HG02678 (cell line): ENCODE data around the gene TAF1C.
"Not testable (repeated sequence)": the region's sequence is repeated elsewhere in the genome, so short reads cannot be mapped to it uniquely, and the experiment has no call there.

Source experiments
- ATAC-seq: cut with Tn5 transposase; IDR thresholded peaks from one replicate; pipeline ENCODE4 v1.9.1; 2021; ENCODE audit warnings: mild to moderate bottlenecking, moderate library complexity; ENCODE audit not compliant: unreplicated experiment

The TAF1C gene

DNA sequence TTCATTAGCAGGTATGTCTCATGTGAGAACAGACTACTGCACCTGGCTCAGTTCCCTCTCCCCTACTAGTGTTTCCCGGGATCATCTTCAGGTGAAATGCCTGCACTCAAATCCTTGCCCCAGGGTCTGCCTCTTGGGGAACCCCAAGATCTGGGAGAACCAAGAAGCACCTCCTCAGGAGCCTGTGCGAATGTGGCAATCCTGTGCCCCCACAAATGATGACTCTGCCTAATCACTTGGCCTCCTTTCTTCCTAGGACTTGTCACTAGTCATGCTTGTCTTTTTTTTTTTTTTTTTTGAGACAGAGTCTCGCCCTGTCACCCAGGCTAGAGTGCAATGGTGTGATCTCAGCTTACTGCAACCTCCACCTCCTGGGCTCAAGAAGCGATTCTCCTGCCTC, 25.8 kb upstream of the TAF1C start:
- no peak for ATAC-seq

DNA sequence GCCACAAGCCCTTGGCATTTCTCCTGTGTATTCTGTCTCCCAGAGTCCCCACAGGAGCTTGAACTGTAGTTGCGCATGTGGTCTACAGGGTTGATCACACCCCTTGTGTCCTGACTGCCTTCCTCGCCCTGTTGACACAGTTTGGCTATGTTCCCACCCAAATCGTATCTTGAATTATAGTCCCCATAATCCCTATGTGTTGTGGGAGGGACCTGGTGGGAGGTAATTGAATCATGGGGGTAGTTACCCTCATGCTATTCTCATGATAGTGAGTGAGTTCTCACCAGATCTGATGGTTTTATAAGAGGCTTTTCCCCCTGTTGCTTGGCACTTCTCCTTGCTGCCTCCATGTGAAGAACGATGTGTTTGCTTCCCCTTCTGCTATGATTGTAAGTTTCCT, 25.3 kb upstream of the TAF1C start:
- ATAC-seq, result no peak

DNA sequence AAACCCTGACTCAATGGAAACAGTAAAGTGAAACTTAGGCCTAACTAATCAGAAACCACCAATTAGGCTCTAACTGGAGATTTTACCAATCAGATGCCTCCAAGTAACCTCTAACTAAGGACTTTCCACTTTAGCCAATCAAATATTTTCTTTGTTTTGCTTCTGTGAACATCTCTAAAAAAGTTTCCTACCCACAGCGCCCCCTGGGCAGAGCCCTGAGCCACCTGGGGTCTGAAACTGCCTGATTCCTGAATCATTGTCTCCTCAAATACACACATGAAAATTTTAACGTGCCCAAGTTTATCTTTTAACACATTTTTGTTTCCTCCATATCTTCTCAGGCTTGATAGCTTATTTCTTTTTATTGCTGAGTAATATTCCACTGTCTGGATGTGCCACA, 23.1 kb upstream of the TAF1C start:
- ATAC-seq, result no peak

DNA sequence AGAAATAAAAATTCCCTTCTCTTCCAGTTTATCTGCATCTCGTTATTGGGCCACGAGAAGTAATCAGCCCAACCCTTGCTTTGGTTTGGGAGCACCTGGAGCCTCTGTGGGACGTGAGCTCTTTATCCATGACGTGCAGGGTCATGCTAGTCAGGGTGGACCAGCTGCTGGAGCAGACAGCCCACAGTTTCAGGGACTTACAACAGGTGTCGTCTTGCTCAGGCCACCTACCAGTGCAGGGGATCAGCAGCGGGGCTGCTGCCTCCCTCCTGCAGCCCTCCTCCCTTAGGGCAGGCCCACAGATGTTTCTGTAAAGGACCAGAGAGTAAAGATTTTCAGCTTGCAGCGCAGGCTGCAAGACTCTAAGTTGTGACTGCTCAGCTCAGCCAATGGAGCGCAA, 21.0 kb upstream of the TAF1C start:
- no peak for ATAC-seq

DNA sequence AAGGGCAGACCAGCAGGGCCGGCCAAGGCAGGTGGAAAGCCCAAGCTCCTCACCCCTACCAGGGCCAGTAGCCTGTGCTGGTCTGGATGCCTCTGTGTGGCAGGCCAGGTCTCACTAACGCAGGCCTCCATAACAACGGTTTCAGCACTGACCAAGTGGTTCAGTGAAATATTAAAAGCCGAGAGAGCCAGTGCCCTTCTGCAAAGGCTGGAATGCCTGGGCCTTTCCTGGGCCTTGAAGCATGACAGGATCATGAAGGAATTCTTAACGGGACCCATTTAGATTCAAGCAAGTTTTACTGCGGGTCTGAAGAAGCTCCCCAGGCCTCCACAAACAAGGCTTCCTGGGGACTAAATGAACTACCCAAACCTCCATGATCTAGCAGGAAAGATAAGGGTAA, 20.4 kb upstream of the TAF1C start:
- no peak for ATAC-seq

DNA sequence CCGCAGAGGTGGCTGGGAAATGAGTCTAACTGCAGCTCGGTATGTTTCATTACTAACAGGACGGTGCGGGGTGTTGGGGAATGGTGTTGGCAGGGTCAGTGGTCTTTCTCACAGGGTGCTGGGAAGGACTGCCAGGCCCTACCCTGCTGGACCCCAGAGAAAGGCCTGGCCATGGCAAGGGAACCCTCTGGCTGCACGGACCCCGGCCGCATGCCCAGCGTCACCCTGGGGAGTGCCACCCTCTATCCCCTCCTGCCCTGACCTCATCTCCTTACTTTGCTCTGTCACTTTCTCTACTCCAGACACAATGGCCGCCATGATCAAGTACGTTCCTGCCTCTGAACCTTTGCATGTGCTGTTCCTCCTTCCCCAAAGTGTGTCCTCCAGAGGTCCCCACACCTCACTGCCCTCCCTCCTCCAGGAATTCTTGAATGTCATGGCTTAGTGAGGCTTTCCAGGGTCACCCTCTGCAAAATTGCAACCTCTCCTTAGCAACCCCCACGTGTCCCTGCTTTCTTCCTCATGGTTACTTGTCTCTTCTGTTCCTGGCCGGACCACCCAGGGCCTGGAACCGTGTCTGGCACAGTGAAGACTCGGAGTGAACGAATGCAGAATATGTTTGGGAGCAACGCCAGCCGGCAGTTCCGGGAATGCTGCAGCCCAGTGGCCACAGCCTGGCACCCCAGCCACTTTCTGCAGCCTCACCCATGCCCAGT, 19.3 kb upstream of the TAF1C start:
- no peak for ATAC-seq

DNA sequence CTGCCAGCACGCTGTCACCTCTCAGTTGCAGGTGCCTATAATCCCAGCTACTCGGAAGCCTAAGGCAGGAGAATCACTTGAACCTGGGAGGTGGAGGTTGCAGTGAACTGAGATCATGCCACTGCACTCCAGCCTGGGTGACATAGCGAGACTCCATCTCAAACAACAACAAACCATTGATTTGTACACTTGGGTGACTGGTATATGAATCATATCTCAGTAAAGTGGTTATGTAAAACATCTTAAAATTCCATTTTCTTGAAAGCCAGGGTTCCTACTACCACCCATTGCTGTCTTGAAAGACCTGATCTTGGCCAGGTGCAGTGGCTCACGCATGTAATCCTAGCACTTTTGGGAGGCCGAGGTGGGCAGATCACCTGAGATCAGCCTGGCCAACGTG, 18.3 kb upstream of the TAF1C start:
- ATAC-seq, result not testable (repeated sequence)

DNA sequence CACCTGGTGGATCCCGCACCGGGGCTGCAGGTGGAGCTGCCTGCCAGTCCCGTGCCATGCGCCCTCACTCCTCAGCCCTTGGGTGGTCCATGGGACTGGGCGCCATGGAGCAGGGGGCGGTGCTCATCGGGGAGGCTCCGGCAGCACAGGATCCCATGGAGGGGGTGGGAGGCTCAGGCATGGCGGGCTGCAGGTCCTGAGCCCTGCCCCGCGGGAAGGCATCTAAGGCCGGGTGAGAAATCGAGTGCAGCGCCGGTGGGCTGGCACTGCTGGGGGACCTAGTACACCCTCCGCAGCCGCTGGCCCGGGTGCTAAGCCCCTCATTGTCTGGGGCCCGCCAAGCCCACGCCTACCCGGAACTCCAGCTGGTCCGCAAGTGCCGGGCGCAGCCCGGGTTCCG, 17.7 kb upstream of the TAF1C start:
- ATAC-seq, result not testable (repeated sequence)

DNA sequence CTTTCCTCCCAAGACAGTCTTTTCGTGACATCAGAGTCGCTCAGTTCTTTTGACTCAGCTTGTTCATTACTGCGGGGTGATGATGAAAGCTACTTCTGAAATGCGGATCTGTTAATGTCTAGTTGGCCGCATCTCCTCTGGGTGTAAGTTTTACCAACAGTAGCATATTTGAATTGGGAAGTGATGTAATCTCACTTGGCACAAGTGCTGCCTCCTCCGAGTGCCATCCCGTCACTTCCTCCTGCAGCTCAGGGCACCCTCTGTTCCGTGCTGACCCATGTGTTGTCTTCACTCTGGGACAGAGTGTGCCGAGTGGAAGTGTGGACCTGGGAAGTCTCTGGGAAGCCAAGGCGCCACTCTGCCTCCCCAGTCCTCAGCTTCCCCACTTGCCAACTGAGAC, 13.0 kb upstream of the TAF1C start:
- ATAC-seq, result no peak

DNA sequence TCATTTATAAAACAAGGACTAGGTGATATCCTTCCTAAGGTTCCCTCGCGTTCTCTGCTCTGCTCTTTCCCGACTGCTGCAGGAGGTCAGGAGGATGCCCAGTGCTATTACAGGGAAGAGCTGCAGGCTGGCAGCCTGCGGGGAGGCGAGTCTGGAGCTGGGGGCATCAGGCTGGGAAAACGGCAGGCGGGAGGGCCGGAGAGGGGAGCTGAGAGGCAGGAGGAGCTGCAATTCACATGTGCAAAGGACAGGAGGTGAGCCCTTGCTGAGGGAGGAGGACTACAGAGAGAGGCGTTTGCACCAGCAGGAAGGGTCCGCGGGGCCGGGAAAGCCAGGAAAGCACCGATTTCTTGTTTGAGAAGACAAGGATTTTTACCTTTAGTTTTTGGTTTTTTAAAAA, 12.2 kb upstream of the TAF1C start:
- no peak for ATAC-seq

DNA sequence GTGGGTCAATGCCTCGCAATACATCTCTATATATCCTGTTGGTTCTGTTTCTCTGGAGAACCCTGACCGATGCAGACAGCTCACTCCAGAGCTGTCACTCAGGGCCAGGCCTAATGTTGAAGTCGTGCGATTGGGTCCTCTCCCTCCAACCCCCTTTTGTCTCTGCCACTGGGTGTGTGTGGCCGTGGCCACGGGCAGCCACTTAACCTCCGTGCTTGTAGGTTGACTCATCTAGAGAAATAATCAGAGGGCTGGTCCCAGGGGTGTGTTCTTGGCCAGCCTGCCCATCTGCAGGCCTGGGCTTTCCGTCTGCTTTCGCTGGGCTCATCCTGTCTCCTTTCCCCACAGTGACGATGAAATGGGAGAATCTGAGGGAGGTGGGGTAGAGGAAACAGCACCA, 11.5 kb upstream of the TAF1C start:
- ATAC-seq, result no peak

DNA sequence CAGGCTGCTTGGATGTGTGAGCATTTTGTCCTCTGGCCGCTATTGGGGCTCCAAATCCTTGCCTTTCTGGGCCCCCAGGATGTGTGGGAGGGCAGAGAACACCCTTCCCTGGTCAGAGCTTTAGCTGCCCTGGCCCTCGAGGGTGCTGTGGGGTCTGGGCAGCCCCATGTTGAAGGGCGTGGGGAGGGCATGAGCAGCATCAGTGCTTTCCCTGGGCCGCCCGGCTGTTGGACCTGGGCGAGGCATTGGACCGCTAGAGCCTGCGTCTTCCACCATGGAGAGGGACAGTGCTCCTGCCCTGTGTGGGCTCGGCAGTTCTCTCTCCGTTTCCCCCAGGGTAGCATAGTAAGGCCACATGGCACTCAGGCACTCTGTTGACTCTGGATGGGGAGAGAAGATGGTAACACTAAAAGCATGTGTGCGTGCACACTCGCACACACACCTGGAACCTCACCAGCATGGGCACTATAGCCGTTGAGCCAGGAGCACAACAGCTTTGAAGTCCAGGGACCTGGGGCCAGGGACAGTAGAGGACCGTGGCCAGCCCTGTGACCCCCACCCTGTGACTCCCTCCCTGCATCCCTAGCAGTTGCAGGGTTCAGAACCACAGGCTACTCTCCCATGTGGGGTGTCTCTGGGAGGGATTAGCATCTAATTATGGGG, 10.7 kb upstream of the TAF1C start:
- no peak for ATAC-seq

DNA sequence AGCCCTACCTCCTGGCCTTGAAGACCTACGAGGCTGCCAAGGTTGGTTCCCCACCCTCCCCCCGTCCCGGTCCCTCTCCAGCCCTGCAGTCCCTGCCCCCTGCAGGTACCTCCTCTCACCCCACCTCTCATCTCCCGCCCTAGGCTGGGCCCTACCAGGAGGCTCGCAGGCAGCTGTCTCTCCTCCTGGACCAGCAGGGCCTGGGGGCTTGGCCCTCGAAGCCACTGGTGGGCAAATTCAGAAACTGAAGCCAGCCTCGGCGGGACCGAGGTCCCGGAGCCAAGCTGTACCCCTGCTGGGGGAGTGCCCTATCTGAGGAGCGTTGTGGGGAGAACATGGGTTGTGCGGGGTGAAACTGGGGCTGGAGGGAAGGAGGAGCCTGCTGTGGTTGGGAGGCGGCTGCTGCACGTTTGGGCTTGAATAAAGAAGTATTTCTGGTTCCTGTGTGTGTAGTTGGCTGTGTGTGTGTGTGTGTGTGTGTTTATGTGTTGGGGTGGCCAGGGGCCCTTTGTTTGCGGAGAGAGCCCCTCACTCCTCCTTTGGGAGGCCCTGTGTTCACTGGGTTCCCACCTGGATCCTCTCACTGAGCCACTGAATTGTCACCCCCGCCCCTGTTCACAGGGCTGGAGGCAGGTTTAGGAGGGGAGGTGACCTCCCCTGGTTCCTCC, 10.0 kb upstream of the TAF1C start:
- no peak for ATAC-seq

DNA sequence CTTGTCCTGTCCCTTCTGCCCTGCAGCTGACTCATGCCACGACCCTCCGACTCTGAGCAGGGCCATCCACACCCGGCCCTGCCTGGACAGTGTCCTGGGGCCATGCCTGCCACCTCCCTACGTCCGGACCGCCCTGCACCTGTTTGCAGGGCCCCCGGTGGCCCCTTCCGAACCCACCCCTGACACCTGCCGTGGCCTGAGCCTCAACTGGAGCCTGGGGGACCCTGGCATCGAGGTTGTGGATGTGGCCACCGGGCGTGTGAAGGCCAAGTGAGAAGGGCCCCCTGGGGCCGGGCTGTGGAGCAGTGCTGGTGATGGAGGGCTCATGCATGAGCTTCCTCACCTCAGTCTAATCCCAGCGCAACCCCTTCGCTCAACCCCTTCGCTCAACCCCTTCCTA, 9.2 kb upstream of the TAF1C start:
- no peak for ATAC-seq

DNA sequence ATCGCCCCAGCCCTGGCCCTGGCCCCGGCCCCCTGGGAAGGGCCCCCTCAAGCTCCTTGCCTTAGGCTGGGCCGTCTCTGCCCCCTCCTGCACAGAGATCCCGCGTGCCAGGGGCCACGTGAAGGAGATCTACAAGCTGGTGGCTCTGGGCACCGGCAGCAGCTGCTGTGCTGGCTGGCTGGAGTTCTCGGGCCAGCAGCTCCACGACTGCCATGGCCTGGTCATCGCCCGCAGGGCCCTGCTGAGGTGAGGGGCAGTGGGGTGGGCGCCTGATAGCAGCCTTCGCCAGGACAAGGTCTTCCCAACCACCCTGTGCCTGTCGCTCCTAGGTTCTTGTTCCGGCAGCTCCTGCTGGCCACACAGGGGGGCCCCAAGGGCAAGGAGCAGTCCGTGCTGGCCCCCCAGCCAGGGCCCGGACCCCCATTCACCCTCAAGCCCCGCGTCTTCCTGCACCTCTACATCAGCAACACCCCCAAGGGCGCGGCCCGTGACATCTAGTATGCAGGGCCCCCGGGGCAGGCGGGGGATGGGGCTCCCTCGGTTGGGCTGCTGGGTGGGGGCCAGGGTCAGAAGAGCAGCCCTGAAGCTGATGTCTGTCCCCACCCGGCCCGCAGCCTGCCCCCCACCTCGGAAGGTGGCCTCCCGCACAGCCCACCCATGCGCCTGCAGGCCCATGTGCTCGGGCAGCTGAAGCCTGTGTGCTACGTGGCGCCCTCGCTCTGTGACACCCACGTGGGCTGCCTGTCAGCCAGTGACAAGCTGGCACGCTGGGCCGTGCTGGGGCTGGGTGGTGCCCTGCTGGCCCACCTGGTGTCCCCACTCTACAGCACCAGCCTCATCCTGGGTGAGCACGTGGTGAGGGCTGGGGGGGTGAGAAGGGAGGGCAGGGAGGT, 8.6 kb upstream of the TAF1C start:
- no peak for ATAC-seq

DNA sequence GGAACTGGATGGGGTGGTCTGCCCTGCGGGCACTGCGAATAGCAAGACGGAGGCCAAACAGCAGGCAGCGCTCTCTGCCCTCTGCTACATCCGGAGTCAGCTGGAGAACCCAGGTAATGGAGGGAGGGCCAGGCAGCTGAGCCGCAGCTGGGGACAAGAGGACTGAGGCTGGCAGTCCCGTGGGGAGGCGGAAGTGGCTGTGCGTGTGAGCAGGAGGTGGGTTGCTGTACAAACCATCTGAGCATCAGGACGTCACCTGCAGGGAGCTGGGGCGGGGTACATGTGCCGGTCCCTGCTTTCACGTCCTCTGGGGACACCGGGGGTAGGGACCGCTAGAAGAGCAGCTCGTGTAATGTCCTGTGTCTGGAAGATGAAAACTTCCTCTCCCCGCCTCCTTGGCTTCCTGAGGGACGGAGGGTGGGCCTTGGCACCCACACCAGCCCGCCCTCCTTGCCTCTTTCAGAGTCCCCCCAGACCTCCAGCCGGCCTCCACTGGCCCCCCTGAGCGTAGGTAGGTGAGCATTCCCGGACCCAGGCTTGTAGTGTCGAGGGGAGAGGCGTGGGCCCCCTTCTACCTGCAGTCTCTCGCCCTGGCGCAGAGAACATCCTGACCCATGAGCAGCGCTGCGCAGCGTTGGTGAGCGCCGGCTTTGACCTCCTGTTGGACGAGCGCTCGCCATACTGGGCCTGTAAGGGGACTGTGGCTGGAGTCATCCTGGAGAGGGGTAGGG, 7.8 kb upstream of the TAF1C start:
- no peak for ATAC-seq

DNA sequence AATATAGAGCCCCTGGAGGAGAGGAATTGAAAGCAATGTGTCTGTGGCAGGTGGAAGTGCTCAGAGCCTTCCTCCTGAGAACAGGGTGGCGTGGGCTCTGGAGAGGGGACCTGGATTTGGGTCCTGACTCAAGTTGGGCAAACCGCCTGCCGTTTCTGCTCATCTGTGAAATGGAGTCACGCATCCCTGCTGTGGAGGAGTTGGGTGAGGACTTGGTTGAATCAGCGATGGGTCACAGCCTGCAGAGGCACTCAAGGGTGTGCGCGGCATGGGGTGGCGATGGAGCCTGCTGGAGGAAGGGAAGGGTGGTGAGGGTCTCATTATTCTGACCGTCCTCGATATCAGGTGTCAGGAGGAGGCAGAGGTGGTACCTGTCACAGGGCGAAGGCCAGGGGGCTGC, 7.2 kb upstream of the TAF1C start:
- ATAC-seq, result no peak

DNA sequence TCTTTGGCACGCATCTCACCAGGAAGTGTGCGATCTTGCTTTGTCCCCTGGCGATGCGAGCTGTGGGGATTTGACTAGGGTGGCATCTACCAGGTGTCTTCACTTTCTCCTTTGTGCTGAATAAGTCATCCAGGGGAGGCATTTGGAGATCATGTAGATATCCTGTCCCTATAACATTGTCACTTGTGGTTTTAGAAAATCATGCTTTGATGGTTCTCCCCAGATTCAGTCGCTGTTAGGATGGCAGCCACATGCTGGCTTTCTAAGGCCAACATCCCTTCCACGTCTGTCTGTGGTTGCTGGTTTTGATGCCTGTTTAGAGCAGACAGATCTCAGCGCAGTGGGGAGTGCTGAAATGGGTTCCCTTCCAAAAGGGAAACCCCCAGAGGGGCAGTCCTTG, 6.6 kb upstream of the TAF1C start:
- ATAC-seq, result no peak

DNA sequence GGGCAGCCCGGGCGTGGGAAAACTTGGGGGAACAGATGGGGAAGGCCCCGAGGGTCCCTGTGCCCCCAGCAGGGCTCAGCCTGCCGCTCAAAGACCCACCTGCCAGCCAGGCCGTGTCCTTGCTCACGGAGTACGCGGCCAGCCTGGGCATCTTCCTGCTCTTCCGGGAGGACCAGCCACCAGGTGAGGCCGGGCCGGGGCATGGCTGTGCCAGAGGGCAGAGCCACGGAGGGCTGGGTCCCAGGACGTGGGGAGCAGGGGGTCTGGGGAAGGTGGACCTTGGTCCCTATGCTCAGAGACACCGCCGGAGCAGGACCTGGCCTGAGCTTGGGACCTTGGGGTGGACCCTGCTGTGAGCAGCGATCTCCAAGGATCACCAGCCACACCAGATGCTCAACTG, 4.6 kb upstream of the TAF1C start:
- ATAC-seq, result no peak

DNA sequence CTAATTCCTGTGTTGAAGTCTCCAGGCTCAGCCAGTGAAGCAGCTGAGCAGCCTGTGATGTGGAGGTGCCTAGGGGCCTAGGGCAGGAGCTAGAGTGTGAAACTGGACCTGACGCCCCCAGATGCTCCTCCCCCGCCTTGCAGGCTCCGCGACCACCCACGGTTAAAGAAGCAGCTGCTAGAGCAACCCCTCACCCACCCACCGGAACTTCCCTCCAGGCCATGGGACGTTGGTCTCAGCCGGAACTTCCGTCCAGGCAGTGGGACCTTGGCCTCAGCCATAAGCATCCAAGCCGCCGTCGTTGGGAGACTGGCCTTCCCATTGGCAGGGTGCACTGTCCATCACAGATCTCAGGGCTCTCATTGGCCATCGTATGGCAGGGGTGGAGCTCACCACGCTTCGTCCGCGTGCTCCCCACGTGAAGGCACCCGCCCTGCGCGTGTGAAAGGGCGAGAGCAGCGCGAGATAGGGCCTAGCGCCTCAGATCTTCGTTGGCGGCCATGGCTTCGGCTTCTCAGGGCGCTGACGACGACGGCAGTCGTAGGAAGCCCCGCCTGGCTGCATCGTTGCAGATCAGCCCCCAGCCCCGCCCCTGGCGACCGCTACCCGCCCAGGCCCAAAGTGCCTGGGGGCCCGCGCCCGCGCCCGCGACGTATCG, 4.0 kb upstream of the TAF1C start, which contains the start of gene ADAD2:
Gene ADAD2 (plus strand): TSS at position 427 of the 658 bp plus-strand sequence. CDS start 74 bp downstream, at position 501.
- ATAC-seq, result no peak
